K562 (cell line): Measurements from ENCODE around the gene RABGAP1L.

Experiments used
- ELF2 ChIP-seq: fragments of 250-450 bp; sonication (Bioruptor Pico); IDR thresholded peaks from 2 replicates; pipeline ENCODE4 v1.5.0; 2021; ENCODE audit warnings: mild to moderate bottlenecking
- GABPB1 ChIP-seq: sonication (generic); formaldehyde crosslinking; IDR thresholded peaks from 2 replicates; pipeline ENCODE4 v1.8.0; 2022; ENCODE audit warnings: mild to moderate bottlenecking, missing genetic modification reagents
- POLR2H ChIP-seq: IDR thresholded peaks from 2 replicates; pipeline ENCODE4 v1.6.1; 2016; ENCODE audit warnings: missing genetic modification characterization, low read depth, mild to moderate bottlenecking, control low read depth, missing compliant biosample characterization, moderate library complexity
- SMARCC2 ChIP-seq: fragments of 450-650 bp; IDR thresholded peaks from 2 replicates; pipeline ENCODE4 v1.6.1; 2017; ENCODE audit warnings: antibody characterized with exemption, moderate library complexity, mild to moderate bottlenecking, low read depth
- SMC3 ChIP-seq: conservative IDR thresholded peaks from 2 replicates; pipeline ENCODE4 v1.6.1; 2011; ENCODE audit warnings: low read depth, low read length, improper control_type of control experiment; ENCODE audit not compliant: insufficient read depth

- TF ChIP-seq SMC3 (no peak), GABPB1 (CRISPR knock-in tag) (no peak), SMARCC2 (no peak), POLR2H (tag) (no peak), ELF2 (CRISPR knock-in tag) (no peak)
Observed at GRCh38 chr1:174761901-174762585, 602.7 kb downstream of the RABGAP1L start.
